ENCODE measurements around the gene SDK1.

Gene SDK1

GRCh38 chr7:3469641-3470040 is 168.6 kb downstream of the SDK1 start:
- TF ChIP-seq, protein P1, sequence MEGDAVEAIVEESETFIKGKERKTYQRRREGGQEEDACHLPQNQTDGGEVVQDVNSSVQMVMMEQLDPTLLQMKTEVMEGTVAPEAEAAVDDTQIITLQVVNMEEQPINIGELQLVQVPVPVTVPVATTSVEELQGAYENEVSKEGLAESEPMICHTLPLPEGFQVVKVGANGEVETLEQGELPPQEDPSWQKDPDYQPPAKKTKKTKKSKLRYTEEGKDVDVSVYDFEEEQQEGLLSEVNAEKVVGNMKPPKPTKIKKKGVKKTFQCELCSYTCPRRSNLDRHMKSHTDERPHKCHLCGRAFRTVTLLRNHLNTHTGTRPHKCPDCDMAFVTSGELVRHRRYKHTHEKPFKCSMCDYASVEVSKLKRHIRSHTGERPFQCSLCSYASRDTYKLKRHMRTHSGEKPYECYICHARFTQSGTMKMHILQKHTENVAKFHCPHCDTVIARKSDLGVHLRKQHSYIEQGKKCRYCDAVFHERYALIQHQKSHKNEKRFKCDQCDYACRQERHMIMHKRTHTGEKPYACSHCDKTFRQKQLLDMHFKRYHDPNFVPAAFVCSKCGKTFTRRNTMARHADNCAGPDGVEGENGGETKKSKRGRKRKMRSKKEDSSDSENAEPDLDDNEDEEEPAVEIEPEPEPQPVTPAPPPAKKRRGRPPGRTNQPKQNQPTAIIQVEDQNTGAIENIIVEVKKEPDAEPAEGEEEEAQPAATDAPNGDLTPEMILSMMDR (IDR thresholded peaks at IDR 0.05; ENCODE audit: low read depth, low read length, missing control alignments): no peak
- H3K4me3 ChIP-seq (replicated peaks; ENCODE audit: low read depth, low read length): no peak overlapping the region
- DNase-seq (ENCODE audit: extremely low read depth, low read depth): no peak

- no peak for DNase-seq (ENCODE audit: extremely low read depth, low read depth)
- no peak overlapping the region for H3K4me3 ChIP-seq (replicated peaks; ENCODE audit: low read depth, low read length)
- TF ChIP-seq, protein P1 (IDR thresholded peaks at IDR 0.05; ENCODE audit: low read depth, low read length, missing control alignments): no peak
Measured at GRCh38 chr7:3480197-3480596, 179.1 kb downstream of the SDK1 start.

- TF ChIP-seq, protein P1 (IDR thresholded peaks at IDR 0.05; ENCODE audit: low read depth, low read length, missing control alignments): no peak
- no peak overlapping the region for H3K4me3 ChIP-seq (replicated peaks; ENCODE audit: low read depth, low read length)
- no peak for DNase-seq (ENCODE audit: extremely low read depth, low read depth)
Measured at GRCh38 chr7:3481435-3481834, 180.4 kb downstream of the SDK1 start.

- TF ChIP-seq, protein P1 (IDR thresholded peaks at IDR 0.05; ENCODE audit: low read depth, low read length, missing control alignments): peak; percentile 38
- no peak overlapping the region for H3K4me3 ChIP-seq (replicated peaks; ENCODE audit: low read depth, low read length)
- DNase-seq (ENCODE audit: extremely low read depth, low read depth): no peak
Measured at GRCh38 chr7:3482147-3482921, 181.3 kb downstream of the SDK1 start.

GRCh38 chr7:3486841-3487240 is 185.8 kb downstream of the SDK1 start:
- DNase-seq (ENCODE audit: extremely low read depth, low read depth): no peak
- H3K4me3 ChIP-seq (replicated peaks; ENCODE audit: low read depth, low read length): no peak overlapping the region
- TF ChIP-seq, protein P1 (IDR thresholded peaks at IDR 0.05; ENCODE audit: low read depth, low read length, missing control alignments): no peak

DNA sequence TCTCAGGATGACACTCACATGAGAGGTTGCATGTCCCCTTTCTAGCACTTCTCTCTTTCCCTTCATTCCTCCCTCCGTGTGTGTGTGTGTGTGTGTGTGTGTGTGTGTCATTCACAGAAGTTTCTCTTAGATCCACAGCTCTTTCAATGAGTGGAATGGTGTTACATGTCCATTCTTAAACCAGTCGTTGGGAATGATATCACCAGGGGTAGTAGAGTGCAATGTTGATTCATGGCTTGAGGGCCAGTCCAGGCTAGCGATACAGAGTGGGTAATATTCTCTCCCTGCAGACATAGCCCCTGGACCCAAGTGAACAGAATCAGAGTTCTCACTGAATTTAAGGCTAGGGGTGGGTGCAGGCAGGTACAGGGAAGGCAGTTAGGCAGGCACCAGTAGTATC is 187.8 kb downstream of the SDK1 start:
- TF ChIP-seq, protein P1 (IDR thresholded peaks at IDR 0.05; ENCODE audit: low read depth, low read length, missing control alignments): no peak
- no peak for DNase-seq (ENCODE audit: extremely low read depth, low read depth)
- H3K4me3 ChIP-seq (replicated peaks; ENCODE audit: low read depth, low read length): no peak overlapping the region

GRCh38 chr7:3493499-3493898 is 192.4 kb downstream of the SDK1 start:
- no peak overlapping the region for H3K4me3 ChIP-seq (replicated peaks; ENCODE audit: low read depth, low read length)
- DNase-seq (ENCODE audit: extremely low read depth, low read depth): no peak
- TF ChIP-seq, protein P1 (IDR thresholded peaks at IDR 0.05; ENCODE audit: low read depth, low read length, missing control alignments): no peak
